Measurements from ENCODE around the gene CEMP1.

- TF ChIP-seq POLR2A (IDR thresholded peaks at IDR 0.05) (no peak), CTCF (IDR thresholded peaks at IDR 0.05) (no peak)
Observed at GRCh38 chr16:2535625-2536013, 4.4 kb upstream of the CEMP1 start.

Data from uterus (tissue), 2 donors.